ENCODE measurements around the gene PLEKHG4B.
"Not testable (repeated sequence)": the region's sequence is repeated elsewhere in the genome, so short reads cannot be mapped to it uniquely, and the experiment has no call there.

Gene PLEKHG4B

DNA sequence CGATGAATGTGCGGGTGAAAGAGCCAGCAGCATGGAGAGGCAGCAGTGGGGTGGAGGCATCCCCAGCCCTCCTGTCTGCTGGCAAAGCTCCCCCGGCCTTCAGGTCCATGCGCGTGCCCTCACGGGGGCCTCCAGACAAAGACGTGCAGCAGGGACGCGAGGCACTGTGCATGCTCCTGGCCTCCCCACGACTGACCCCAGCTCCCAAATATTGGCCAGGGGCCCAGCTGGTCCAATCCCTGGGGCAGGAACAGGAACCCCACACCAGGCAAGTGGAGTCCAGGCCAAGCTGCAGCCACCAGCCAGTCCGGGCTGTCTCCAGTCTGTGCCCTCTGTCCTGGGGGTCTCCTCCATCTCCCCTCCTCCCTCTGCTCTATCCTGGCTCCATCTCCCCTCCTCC, 65.8 kb downstream of the PLEKHG4B start:
- no peak for DNase-seq (ENCODE audit: low read depth)

DNA sequence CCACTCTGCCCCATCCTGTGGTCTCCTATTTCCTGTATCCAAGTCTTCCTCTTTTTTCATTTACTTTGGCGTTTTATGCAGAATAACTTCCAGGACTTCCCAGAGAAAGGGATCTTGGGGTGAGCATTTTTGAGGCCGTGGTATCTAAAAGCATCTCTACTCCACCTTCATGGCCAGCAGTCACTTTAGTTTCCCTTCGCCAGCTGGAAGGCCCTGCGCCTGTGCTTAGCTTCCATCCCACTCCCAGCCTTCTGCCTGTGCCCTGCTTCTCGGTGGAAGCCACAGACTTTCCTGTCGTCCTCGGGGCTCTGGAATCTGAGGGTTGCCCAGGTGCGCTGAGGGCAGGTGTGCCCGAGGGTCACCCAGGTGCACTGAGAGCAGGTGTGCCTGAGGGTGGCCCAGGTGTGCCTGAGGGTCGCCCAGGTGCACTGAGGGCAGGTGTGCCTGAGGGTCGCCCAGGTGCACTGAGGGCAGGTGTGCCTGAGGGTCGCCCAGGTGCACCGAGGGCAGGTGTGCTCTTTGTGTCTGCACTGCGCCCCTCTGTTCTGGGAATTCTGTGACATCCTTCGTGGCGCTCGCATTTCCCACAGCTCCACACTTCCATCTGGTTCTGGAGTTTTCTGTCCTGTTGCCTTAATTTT, 67.0 kb downstream of the PLEKHG4B start:
- no peak for DNase-seq (ENCODE audit: low read depth)

DNA sequence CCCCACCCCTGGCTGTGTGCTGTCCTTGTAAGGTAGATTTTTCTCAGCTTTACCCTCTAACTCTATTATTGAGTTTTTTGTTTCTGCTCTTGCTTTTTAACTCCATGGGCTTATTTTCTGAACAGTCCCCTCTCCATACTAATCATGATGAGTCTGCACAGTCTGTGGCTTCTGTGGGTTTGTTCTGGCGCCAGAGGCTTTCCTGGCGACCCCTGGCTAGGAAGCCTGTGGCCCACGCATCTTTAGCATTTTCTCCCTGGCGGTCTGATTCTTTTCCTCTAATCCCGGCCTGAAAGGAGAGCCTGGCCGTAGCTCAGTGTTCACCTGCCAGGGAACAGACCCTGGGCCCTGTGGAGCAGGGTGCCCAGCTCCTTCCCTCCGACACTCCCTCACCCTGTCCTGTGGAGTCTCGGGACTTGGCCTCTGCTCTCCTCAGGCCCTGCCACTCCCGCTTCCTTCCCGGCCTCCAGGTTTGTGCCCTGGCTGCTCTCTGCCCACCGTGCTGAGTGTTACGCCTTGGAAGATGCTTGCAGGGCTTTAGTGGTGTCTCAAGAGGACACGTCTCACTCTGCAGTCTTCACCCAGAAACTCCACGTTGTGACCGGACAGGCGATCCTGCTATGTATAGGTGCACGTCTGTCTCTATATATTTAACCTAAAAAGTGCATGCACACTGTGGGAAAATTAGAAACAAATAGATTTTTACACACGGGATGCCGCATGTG, 67.6 kb downstream of the PLEKHG4B start:
- DNase-seq (ENCODE audit: low read depth): no peak

DNA sequence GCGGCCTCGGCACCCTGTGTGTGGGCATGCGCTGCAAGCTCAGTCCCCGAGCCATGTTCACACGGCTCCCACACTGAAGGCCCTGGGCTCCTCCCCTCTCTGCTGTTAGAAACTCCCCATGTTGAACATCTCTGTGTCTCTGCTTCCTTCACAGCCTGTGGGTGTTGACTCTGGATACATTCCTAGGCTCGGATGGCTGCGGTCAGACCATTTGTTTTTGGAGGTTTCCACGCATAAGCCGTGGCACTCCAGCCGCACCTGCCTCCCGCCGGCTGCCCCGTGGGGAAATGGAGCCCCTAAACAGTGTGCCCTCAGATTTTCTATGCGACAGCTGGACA, 68.2 kb downstream of the PLEKHG4B start:
- DNase-seq (ENCODE audit: low read depth): no peak

DNA sequence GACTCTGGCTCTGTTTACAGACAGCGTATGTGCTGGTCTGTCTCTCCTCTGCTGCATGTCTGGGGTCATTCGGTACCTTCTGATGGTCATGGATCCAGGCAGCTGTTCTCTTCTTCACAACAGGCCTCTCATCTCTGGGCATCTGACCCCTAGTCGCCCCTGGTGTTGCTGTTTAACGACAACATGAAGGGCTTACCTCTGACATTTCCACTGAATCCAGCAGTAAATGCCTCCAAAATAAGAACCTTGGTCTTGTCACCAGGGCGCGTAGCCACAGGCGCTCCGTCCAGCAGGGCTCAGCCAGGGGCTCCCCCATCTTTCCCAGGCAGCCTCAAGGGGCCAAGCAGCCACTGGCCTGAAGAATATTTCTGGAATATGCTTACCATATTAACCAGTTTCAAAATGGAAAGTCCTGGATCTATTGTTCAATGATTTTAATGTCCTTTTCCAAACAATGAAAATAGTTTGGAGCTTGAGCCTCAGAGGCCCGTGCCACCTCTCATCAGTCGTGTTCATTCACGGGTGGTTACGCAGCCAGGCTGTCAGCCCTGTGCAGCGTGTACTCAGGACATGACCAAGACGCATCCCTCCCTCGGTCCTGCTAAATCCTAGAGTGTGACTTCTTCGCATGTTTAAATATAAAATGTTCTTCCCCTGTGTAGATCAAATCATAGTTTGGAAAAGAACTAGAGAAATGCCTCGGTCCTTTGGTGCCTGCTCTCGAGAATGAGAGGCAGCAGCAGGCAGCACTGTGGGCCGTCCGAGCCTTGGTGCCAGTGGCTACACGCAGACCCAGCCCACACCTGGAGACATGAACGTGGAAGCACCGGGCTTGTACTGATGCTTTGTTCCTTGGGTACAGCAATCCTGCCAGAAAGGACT, 69.2 kb downstream of the PLEKHG4B start:
- DNase-seq (ENCODE audit: low read depth): no peak

DNA sequence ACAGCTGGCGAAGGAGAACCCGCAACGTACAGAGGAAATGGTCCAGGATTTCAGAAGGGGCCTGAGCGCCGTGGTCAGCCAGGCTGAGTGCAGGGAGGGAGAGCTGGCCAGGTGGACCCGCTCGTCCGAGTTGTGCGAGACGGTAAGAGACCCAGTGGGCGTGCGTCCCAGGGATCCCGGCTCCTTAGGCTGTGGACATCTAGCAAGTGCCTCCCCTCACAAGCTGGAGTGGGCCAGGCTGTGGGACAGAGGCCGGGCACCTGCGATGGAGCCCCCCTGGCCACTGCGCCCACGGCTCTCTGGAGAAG, 69.8 kb downstream of the PLEKHG4B start:
- DNase-seq (ENCODE audit: low read depth): no peak

DNA sequence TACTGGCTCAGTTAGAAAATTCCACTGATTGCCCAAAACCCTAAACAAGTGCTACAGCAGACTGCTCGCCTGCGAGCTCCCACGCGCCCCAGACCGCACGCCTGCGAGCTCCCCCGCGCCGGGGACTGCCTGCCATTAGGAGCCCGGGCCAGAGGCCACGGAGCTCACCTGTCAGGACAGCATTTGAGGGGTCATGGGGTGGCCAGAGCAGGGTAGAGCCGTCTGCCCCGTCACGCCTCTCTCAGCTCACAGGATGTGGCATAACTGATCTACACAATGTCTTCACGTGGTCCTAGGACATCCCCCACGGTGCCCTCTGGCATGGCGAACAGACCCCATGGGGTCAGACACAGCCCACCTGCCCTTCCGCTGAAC, 70.2 kb downstream of the PLEKHG4B start:
- DNase-seq (ENCODE audit: low read depth): no peak

DNA sequence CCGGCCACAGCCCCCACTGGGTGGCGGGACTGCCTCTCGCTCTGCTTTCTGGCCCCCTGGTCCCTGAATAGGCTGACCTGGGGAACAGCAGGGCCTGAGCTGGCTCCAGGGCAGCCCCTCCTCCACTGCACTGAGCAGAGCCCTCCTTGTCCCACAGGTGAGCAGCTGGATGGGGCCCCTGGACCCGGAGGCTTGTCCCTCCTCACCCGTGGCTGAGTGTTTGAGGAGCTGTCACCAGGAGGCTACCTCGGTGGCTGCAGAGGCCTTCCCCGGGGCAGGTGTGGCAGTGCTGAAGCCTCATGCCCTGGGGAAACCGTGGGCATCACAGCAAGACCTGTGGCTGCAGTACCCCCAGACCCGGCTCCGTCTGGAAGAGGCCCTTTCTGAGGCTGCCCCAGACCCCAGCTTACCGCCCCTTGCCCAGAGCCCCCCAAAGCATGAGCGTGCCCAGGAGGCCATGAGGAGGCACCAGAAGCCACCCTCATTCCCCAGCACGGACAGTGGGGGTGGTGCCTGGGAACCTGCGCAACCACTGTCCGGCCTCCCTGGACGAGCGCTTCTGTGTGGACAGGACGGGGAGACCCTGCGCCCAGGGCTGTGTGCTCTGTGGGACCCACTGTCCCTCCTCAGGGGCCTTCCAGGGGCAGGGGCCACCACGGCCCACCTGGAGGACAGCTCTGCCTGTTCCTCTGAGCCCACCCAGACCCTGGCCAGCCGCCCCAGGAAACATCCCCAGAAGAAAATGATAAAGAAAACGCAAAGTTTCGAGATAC, 70.8 kb downstream of the PLEKHG4B start:
- no peak for DNase-seq (ENCODE audit: low read depth)

DNA sequence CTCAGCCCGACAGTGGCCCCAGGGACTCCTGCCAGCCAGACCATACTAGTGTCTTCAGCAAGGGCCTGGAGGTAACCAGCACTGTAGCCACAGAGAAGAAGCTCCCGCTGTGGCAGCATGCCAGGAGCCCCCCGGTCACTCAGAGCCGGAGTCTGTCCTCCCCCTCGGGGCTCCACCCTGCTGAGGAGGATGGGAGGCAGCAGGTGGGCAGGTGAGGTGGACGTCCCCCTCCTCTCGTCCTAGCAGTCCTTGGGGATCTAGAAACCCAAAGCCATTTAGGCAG, 71.3 kb downstream of the PLEKHG4B start:
- no peak for DNase-seq (ENCODE audit: low read depth)

DNA sequence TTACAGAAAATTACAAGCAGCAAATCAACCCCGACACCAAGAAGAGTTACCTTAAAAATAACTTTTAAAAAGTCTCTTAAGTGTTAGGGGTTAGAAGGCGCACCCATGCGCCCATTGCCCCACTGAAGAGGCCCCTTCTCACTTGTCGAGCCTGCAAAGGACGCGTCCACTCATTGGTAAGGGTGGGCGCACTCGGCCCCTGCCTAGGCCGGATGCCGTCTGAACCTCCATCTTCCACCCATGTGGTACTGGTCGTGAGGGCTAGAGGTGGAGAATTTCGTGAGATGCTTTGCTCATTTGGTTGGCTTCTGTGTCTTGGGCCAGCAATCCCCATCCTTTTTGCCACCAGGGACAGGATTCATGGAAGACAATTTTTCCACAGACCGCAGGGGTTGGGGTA, 71.9 kb downstream of the PLEKHG4B start:
- no peak for DNase-seq (ENCODE audit: low read depth)

DNA sequence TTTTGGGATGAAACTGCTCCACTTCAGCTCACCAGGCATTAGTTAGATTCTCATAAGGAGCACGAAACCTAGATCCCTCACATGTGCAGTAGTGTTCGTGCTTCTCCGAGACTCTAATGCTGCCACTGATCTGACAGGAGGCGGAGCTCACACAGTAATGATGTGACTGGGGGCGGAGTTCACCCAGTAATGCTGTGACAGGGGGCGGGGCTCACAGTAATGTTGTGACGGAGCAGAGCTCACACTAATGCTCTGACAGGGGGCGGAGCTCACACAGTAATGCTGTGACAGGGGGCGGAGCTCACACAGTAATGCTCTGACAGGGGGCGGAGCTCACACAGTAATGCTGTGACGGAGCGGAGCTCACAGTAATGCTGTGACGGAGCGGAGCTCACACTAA, 72.3 kb downstream of the PLEKHG4B start:
- DNase-seq (ENCODE audit: low read depth): no peak

DNA sequence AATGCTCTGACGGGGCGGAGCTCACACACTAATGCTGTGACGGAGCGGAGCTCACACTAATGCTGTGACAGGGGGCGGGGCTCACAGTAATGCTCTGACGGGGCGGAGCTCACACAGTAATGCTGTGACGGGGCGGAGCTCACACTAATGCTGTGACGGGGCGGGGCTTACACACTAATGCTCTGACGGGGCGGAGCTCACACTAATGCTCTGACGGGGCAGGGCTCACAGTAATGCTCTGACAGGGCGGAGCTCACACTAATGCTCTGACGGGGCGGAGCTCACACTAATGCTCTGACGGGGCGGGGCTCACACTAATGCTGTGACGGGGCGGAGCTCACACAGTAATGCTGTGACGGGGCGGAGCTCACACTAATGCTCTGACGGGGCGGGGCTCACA, 72.8 kb downstream of the PLEKHG4B start:
- not testable (repeated sequence) for DNase-seq (ENCODE audit: low read depth)

DNA sequence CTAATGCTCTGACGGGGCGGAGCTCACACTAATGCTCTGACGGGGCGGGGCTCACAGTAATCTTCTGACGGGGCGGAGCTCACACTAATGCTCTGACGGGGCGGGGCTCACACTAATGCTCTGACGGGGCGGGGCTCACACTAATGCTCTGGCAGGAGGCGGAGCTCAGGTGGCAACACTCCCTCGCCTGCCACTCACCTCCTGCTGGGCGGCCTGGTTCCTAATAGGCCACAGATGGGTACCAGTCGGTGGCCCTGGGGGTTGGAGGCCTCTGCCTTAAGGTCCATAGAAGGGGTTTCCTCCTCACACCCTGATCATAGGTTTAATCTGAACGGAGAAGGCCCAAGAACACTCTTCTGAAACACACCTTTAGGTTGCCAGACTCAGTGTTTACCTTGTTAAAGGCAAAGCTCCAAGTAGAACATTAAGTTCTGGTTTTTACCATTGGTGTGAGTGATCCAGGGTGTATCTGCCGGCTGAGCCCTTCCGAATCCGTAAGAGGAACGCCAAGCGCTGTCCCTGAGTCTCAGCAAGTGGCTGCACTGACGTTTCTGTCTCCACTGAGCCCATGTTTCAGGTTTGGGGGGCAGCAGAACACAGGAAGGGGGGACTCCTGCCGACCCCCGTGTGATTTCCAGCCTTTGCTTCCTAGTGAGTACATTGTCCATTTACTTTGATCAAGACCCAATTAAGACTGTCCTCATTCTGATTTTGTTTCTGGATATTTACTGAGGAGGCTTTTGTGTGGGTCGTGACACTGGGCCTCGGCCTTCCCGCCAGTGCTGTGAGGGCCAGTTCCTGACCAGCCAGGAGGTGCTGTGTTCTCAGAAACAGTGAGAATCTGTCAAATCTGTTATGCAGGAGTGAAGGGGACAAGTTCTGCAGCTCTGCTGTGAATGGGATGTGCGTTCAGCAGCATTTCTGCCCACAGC, 74.7 kb downstream of the PLEKHG4B start:
- no peak for DNase-seq (ENCODE audit: low read depth)

DNA sequence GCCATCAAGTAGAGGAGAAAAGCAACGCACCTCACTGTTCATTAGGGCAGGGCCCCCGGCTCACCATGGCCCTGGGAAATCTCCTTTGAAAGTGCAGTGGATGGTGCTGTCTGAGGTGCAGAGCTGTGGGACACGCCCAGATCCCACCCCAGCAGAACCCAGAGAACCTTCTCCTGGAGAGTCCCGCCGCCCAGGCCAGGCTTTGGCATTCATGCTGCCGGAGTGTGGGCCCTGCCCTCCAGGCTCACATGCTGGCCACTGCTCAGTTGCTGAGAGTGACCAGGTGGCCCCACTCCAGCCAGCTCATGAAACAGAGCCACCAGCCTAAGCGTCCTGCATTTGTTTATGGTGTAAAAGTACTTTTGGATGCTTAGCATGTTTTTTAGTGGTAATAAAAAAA, 75.5 kb downstream of the PLEKHG4B start:
- DNase-seq (ENCODE audit: low read depth): no peak

DNA sequence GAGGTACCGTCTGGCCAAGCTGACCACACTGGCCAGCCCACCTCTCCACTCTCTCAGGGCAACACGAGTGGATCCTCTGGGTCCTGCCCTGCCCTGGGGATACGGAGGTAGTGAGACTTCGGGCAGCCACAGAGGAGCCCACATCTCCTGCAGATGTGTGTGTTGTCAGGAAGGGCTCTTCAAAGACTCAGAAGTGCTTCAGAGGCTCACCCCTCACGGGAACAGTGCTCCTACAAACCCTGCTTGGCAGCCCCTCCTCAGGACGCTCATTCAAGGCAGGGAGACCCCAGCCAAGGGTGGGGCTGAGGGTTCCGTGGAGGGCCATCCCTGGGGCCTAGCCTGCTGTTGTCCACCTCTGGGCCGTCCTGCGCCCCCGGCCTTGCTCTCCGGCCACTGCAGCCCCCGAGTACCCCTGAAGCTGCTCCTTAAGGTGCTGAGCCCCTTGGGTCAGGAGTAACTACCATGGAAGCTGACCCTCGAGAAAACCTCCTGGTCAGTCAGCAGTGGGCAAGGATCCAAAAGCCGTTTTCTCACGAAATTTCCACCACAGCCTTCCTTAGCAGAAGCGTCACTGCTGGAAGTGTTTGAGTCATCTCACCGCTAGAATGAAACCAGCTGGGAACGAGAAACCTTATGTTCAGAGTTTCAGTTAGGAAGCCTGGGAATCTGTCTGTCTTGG, 76.2 kb downstream of the PLEKHG4B start:
- no peak for DNase-seq (ENCODE audit: low read depth)

DNA sequence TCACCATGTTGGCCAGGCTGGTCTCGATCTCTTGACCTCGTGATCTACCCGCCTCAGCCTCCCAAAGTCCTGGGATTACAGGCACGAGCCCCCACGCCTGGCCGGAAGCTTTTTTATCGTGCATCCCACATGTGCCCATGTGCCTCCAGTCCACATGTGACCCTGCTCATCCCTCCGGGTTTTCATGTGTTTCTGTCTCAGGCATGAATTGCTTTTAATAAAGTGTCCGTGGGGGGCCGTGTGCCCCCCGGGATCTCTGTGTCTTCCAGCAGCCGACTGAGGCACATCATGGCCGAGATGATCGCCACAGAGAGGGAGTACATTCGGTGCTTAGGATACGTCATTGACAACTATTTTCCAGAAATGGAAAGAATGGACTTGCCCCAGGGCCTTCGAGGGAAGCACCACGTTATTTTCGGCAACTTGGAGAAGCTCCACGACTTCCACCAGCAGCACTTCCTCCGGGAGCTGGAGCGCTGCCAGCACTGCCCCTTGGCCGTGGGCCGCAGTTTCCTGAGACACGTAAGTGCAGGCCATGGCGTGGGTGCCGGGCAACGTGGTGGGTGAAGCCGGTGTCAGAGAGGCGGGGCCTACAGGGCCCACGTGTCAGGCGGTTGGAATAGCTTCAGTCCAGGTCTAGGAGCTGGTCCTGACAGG, 77.2 kb downstream of the PLEKHG4B start:
- no peak for DNase-seq (ENCODE audit: low read depth)

DNA sequence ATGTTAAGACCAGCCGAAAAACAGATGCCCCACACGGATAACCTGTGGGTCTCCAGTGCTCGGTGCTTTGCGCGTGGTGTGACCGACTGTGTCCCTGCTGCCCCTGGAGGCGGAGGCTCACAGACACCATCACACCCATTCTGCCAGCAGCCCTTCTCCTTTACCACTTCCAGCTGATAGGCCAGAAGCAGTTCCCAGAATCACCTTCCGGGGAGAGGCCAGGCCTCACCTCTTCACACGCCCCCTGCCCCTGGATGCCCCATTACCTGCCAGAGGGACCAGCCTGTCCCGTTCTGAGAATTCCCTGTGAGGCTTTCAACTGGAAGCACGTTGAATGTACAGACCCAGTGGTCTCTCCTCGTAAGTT, 77.7 kb downstream of the PLEKHG4B start:
- DNase-seq (ENCODE audit: low read depth): no peak

DNA sequence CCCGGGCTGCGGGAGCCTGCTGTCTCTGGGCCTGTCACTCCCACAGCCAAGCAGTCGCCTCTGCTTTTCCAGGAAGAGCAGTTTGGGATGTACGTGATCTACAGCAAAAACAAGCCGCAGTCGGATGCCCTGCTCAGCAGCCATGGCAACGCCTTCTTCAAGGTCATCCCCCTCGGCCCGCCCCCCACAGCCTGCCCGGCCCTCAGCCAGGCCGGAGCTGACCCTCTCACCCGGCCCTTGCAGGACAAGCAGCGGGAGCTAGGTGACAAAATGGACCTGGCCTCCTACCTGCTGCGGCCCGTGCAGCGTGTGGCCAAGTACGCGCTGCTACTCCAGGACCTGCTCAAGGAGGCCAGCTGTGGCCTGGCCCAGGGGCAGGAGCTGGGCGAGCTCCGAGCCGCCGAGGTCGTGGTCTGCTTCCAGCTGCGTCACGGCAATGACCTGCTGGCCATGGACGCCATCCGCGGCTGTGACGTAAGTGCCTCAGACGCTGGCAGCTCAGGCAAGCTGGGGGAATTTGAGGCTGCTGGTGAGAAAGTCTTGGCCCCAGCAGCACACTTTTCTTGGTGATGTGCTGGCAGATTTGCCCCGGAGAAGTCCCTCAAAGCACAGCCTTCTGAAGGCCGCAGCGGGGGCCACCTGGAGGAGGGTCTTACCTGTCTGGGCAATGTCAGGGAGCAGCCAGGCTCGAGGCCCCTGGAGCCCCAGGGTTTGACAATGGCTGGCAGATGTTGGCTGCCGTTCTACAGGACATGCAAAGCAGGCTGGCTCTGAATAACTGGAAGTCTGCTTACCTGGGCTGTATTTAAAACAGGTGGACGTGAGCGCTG, 79.2 kb downstream of the PLEKHG4B start:
- DNase-seq (ENCODE audit: low read depth): no peak

DNA sequence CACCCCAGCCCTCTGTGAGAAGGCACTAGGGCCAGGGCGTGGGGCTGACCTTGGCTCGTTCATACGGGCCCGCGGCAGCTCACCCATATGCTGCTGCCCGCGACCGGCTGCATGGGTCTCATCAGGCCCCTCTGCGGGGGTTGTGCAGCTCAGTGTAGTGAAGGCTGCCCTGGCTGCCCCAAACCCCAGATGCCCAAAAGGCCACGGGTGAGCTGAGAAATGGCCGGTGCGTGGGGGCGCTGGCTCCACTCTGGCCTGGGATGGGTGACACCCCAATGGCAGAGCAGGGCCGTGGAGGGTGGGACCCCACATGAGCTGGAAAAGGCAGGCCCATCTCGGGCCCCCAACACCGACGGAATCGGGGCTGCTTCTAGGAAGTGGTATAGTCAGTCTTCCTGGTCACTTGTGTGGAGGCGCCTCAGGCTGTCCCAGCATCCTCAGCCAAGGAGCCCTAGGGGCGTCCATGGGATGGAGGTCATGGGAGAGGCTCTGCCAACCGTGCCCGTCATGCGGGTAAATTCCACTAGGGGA, 79.9 kb downstream of the PLEKHG4B start:
- no peak for DNase-seq (ENCODE audit: low read depth)

DNA sequence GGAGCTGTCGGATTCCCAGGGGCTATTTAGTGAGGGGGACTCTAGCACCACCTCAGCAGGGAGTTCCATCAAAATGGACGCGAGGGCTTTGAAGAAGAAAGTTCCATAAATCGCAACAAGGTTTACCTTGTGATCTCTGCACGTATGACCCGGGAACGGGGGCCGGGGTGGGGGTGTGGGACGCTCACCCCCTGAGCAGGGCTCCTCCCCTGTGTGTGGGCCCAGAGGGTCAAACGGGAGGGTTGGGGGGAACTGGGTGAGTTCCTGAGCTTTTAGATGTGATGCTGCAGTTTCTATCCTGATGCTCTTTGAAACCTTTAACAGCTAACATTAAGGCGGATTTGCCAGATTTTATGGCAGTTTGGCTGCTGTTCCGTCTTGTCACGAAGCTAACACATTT, 80.5 kb downstream of the PLEKHG4B start:
- no peak for DNase-seq (ENCODE audit: low read depth)

All from activated T-cell treated with anti-CD3 and anti-CD28 coated beads for 1 hour (primary cell).